Measurements from ENCODE around the gene CORO2B.

Gene CORO2B

DNA sequence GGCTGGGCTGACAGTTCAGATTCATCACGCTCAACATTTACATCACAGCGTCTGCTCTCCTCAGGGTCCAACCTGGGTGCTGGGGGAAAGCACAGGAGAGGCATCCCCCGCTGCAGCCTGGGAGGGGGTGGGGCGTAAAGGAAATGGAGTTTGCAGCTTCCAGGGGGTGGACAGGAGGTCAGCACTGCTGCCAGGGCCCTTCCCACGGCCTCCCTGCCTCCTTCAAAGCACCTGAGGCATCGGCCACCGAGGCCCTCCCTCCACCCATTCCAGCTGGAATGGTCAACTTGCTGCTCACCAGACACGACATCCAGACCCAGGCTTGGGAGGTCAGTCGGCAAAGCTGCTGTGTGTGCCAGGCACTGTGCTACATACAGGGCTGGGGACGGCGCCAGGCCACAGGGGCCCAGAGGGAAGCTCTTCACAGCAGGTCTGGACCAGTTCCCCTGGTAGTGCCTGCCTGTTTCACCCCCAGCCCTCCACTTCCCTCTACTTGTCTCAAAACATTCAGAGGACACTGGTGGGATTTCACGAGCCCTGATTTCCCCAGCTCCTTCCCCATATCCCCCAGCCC lies 121.2 kb downstream of the CORO2B start:
- no peak for DNase-seq (ENCODE audit: low read depth in 2 of 2)

DNA sequence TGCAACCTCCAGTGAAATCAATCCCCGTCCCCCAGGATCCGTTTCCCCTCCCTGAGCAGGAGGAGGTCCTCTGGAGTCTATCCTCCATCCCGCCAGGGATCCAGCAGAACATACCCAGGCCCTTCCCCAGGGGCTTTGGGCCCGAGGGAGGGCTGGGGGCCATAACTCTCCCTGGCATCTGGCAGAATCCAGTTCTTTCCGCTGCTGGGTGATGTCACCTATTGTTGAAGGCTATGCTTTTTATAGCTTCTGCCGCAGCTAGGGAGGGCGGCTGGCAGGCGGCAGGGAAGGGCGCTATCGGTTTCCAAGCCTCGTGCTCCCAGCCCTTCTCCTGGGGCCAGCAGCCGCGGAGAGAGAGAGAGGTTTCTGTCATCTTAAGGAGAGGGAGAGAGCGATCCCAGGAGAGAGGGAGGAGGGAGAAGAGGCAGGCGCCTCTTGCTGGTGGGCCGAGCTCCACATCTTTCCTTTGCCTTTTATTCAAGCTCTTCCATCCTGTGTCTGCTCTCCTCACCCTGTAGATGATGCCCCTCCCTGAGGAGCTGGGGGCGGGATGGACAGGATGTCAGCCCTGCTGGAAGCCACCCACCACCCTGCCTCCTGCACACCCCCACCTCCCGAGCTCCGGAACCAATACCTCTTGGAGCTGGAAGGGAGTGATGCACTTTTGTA lies 121.8 kb downstream of the CORO2B start:
- DNase-seq (ENCODE audit: low read depth in 2 of 2), result no peak

DNA sequence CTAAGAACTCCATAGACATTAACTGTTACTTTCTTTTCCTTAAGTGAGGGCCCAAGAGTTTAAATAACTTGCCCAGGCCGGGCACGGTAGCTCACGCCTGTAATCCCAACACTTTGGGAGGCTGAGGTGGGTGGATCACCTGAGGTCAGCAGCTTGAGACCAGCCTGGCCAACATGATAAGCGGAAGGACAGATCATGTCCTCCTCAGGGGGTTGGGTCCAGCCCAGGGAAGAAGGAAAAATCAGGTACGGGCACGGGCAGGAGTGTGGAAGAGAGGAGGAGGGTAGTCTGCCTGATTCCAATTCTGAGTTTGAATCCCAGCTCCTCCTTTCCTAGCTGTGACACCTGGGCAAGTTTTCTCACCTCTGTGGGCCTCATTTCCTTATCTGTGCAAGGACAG lies 123.1 kb downstream of the CORO2B start:
- no peak for DNase-seq (ENCODE audit: low read depth in 2 of 2)

GRCh38 chr15:68704496-68705021 lies 125.8 kb downstream of the CORO2B start:
- DNase-seq (ENCODE audit: low read depth in 2 of 2), result no peak

DNA sequence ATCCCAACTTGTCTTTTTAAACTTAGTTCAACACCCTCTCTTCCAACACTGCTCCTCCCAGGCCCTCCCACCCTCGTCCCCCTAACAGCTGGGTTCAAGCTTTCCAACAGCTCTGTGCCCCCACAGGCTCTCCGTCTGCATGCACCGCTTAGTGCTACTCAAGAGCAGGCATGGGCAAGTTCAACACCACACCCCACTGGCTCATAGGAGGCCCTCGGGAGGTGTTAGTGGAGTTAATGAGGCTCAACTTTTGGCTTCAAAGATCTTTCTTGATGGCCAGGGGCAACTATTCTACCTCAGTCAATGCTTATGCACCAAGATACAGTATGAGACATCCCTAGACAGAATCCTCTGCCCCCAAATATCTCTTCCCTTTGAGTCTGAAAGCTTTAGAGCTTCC lies 127.5 kb downstream of the CORO2B start:
- no peak for DNase-seq (ENCODE audit: low read depth in 2 of 2)

DNA sequence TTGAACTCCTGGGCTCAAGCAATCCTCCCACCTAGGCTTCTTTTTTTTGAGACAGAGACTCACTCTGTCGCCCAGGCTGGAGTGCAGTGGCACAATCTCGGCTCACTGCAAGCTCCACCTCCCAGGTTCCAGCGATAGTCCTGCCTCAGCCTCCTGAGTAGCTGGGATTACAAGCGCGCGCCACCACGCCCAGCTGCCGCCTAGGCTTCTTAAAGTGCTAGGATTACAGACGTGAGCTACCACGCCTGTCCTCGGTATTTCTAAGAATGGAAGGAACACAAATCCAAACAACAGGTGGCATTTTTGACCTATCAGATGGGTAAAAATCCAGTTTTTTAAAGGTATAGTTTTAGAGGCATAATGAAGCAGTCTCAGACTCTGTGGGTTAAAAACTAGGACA lies 128.1 kb downstream of the CORO2B start:
- no peak for DNase-seq (ENCODE audit: low read depth in 2 of 2)

- DNase-seq (ENCODE audit: low read depth in 2 of 2), result no peak
Observed at GRCh38 chr15:68707386-68707785, 128.6 kb downstream of the CORO2B start.

GRCh38 chr15:68709876-68710275 lies 131.1 kb downstream of the CORO2B start:
- DNase-seq (ENCODE audit: low read depth in 2 of 2), result no peak

- DNase-seq (ENCODE audit: low read depth in 2 of 2), result no peak
Observed at GRCh38 chr15:68710536-68710935, 131.7 kb downstream of the CORO2B start.

DNA sequence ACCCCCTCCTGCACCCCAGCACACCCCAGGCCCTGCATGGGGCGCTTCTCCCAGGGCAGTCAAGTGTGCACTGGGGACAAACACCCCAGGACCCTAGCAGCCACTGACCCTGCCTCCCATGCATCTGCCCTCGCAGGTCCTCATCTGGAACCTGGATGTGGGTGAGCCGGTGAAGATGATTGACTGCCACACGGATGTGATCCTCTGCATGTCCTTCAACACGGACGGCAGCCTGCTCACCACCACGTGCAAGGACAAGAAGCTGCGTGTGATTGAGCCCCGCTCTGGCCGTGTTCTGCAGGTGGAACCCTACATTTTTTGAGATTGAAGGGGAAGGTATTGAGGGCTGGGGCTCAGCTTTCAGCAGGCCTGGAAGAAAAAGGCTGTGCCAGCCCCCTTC lies 132.6 kb downstream of the CORO2B start:
- DNase-seq (ENCODE audit: low read depth in 2 of 2), result no peak

DNA sequence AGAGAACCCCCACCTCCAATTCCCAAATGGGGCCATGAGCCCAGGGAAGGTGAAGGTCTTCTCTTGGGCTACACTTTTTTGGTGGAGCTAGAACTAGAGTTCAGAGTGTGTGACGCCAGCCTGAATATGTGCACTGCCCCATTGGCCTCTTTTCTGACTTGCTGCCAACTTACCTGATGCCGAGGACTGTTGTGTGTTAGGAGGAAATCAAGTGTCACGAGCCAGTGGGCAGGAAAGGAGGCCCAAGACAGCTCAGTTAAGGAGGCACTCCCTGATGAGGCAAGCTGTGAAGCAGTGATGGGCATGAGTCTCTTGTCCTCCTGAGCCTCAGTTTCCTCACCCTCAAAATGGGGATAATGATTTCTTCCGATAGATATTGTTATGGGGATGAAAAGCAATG lies 134.1 kb downstream of the CORO2B start:
- no peak for DNase-seq (ENCODE audit: low read depth in 2 of 2)

- no peak for DNase-seq (ENCODE audit: low read depth in 2 of 2)
Observed at GRCh38 chr15:68713874-68714273, 135.1 kb downstream of the CORO2B start.

- DNase-seq (ENCODE audit: low read depth in 2 of 2), result no peak
Observed at GRCh38 chr15:68715111-68715510, 136.3 kb downstream of the CORO2B start.

- DNase-seq (ENCODE audit: low read depth in 2 of 2), result no peak
Observed at GRCh38 chr15:68717951-68718350, 139.2 kb downstream of the CORO2B start.

DNA sequence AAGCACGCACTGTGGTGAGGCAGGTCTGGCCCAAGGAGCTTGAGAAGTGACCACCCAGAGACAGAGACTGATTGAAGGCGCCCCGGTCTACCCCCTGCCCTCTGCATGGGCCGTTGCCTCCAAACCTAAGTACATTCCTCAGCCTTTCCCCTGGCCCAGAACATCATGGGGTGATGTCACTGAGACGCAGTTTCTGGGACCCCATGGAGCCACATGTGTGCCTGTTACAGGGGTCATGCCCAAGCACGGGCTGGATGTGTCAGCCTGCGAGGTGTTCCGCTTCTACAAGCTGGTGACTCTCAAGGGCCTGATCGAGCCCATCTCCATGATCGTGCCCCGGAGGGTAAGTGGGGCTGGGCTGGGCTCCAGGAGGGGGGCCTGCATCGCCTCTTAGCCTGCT lies 139.7 kb downstream of the CORO2B start:
- DNase-seq (ENCODE audit: low read depth in 2 of 2), result no peak

DNA sequence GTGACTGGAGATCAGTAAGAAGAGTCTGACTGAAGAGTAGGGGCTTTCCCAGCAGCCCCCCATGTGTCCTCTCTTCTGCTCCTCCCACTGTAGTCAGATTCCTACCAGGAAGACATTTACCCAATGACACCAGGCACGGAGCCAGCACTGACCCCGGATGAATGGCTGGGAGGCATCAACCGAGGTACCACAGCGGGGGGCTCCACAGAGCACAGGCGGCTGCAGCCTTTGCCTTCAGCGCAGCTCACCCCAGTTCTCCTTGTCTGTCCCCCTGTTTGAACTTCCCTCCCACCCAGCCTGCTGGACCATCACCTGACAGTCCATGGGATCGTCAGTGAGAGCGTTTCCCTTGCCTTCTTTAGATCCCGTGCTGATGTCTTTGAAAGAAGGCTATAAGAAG lies 140.3 kb downstream of the CORO2B start:
- DNase-seq (ENCODE audit: low read depth in 2 of 2), result no peak

DNA sequence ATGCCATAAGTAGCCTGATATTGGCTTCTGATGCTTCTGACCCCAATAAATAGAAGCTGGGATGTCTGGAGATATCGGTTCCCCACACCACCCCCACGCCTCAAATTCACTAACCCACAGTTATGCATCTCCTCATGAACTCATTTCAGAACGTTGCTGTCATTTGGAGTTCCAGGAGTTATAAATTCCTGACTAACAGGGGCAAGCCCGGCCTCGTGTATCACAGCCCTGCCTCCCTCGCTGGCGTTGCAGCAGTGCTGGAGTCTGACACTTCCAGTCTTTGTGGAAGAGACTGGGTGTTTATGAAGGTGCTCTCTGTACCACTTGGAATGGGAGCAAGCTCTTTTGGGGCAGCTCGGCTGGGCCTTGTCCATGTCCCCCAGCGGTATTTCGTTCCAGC lies 140.9 kb downstream of the CORO2B start:
- DNase-seq (ENCODE audit: low read depth in 2 of 2), result no peak

DNA sequence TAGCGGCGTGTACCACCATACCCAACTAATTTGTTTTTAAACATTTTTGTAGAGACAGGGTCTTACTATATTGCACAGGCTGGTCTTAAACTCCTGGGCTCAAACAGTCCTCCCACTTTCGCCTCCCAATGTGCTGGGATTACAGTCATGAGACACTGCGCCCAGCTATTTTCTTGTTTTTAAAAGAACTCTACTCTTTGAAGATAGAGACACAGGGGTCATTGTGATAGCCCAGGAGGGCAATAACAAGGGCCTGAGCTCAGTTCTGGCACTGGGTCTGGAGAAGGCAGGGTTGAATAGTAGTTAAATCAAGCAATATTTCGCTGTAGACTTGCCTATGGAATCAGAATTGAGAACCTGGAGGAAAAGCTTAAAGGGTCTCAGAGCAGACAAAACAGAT lies 143.1 kb downstream of the CORO2B start:
- DNase-seq (ENCODE audit: low read depth in 2 of 2), result no peak

GRCh38 chr15:68725736-68726135 lies 146.9 kb downstream of the CORO2B start:
- DNase-seq (ENCODE audit: low read depth in 2 of 2), result no peak

DNA sequence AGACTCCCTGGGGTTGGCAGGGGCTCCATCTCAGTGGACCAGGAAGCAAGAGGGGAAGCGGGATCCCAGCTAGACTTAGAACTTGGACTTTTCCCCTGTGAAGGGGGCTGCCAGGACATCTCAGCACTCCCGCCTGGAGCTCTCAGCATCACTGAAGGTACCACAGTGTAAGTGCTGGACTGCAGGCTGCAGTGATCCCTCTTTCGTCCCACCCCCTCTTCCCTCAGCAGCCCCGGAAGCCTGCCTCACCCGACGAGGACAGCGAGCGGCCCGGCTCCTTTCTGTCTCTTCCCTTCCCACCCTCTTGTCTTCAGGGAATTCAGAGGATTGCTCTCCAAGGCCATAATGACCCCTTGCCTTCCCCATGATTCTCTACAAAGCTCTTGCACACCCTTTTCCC lies 147.5 kb downstream of the CORO2B start:
- DNase-seq (ENCODE audit: low read depth in 2 of 2), result no peak

- no peak for DNase-seq (ENCODE audit: low read depth in 2 of 2)
Observed at GRCh38 chr15:68729789-68730411, 151.1 kb downstream of the CORO2B start.

- no peak for DNase-seq (ENCODE audit: low read depth in 2 of 2)
Observed at GRCh38 chr15:68730471-68730919, 151.7 kb downstream of the CORO2B start.

Measured in stimulated activated CD4-positive, alpha-beta T cell treated with anti-CD3 and anti-CD28 coated beads, Interleukin-4, amount 100 ng/mL, for 48 hours (primary cell).